Renal cortex interstitium (tissue), 15 donors: Measurements from ENCODE around the gene ZNF133. TPM values are rescaled to one million over a fixed set of nuclear protein-coding genes. Genes with fewer than 3 reads are reported as not detected.
A peak's percentile ranks its signal among the peaks of the same experiment; 100 is the strongest.
"Not testable (repeated sequence)": the region's sequence is repeated elsewhere in the genome, so short reads cannot be mapped to it uniquely, and the experiment has no call there.

Experiments used
- DNase-seq, 11 donors: peaks; one replicate each; pipeline ENCODE4 v3.0.0-alpha.2; 2013; ENCODE audit warnings: low read depth in 9 of 11, low spot score in 4 of 11; ENCODE audit errors: extremely low read depth in 1 of 11
- long read RNA-seq, 16 experiments: transcript quantifications; one replicate each; lab custom pipeline, GENCODE V29; 2026
- polyA plus RNA-seq, 3 donors: library from polyadenylated mRNA; unstranded; fragments of 120-200 nt; gene quantifications; one replicate each; pipeline ENCODE4 v1.2.1, GENCODE V29; 2013; ENCODE audit not compliant: insufficient read length in 3 of 3

ZNF133 gene
- 10 to 100 TPM; 27.2 to 37.7 (median 27.3) TPM for polyA plus RNA-seq
- long read RNA-seq, donor 1, partial matches to known transcripts = 0 of 1 reads
- long read RNA-seq, donor 1, other reads (novel, unspliced or antisense) = 0 of 1 reads
- long read RNA-seq, donor 2 = 0 reads
- long read RNA-seq, donor 3, partial matches to known transcripts = 0 of 1 reads
- long read RNA-seq, donor 3, other reads (novel, unspliced or antisense) = 0 of 1 reads
- long read RNA-seq, donor 4 = 0 reads
- long read RNA-seq, donor 5, partial matches to known transcripts = 0 of 4 reads
- long read RNA-seq, donor 5, other reads (novel, unspliced or antisense) = 0 of 4 reads
- long read RNA-seq, donor 6, partial matches to known transcripts = 0 of 1 reads
- long read RNA-seq, donor 6, other reads (novel, unspliced or antisense) = 0 of 1 reads
- long read RNA-seq, donor 7, partial matches to known transcripts = 0 of 1 reads
- long read RNA-seq, donor 7, other reads (novel, unspliced or antisense) = 0 of 1 reads
- long read RNA-seq, donor 8, partial matches to known transcripts = 0 of 3 reads
- long read RNA-seq, donor 8, other reads (novel, unspliced or antisense) = 0 of 3 reads
- long read RNA-seq, donor 9, partial matches to known transcripts = 0 of 1 reads
- long read RNA-seq, donor 9, other reads (novel, unspliced or antisense) = 0 of 1 reads
- long read RNA-seq, donor 10, partial matches to known transcripts = 0 of 2 reads
- long read RNA-seq, donor 10, other reads (novel, unspliced or antisense) = 0 of 2 reads
- long read RNA-seq, donor 11 = 0 reads
- long read RNA-seq, donor 12 = 0 reads
- long read RNA-seq, donor 13, partial matches to known transcripts = 0 of 2 reads
- long read RNA-seq, donor 13, other reads (novel, unspliced or antisense) = 0 of 2 reads
- long read RNA-seq, donor 14 = 0 reads
- long read RNA-seq, donor 15, partial matches to known transcripts = 0 of 1 reads
- long read RNA-seq, donor 15, other reads (novel, unspliced or antisense) = 0 of 1 reads
- long read RNA-seq, donor 16, partial matches to known transcripts = 0 of 6 reads
- long read RNA-seq, donor 16, other reads (novel, unspliced or antisense) = 0 of 6 reads

- peak; percentile 84 to 98 (median 96) for DNase-seq
These were observed at the start of gene ZNF133 for GRCh38 chr20:18287915-18288748. TSS of gene ZNF133 (plus strand) at chr20:18288527. CDS start at chr20:18305687, 17,160 bp downstream.

DNA sequence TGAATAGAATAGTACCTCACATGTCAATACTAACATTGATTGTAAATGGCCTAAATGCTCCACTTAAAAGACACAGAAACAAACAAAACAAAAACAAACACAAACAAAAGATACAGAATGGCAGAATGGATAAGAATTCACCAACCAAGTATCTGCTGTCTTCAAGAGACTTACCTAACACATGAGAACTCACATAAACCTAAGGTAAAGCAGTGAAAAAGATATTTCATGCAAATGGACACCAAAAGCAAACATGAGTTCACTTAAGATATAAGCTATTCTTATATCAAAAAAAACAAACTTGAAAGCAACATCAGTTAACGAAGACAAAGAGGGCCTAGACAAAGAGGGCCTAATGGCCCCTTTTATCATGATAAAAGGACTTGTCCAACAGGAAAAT, 47.3 kb upstream of the ZNF133 start:
- no peak for DNase-seq

DNA sequence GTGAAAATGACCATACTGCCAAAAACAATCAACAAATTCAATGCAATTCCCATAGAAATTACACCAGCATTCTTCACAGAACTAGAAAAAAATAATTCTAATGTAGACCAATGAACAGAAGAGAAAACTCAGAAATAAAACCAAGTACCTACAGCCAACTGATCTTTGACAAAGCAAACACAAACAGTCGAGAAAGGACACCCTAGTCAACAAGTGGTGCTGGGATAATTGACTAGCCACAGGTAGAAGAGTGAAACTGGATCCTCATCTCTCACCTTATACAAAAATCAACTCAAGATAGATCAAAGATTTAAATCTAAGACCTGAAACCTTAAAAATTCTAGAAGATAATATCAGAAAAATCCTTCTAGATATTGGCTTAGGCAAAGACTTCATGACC, 44.5 kb upstream of the ZNF133 start:
- no peak for DNase-seq

- DNase-seq = not testable (repeated sequence)
These were observed 39.8 kb upstream of the ZNF133 start for GRCh38 chr20:18248545-18248944.

- no peak for DNase-seq
These were observed 38.1 kb upstream of the ZNF133 start for GRCh38 chr20:18250217-18250616.

- no peak for DNase-seq
These were observed 35.5 kb upstream of the ZNF133 start for GRCh38 chr20:18252597-18253451.

GRCh38 chr20:18254615-18255014, 33.7 kb upstream of the ZNF133 start:
- DNase-seq = no peak

DNA sequence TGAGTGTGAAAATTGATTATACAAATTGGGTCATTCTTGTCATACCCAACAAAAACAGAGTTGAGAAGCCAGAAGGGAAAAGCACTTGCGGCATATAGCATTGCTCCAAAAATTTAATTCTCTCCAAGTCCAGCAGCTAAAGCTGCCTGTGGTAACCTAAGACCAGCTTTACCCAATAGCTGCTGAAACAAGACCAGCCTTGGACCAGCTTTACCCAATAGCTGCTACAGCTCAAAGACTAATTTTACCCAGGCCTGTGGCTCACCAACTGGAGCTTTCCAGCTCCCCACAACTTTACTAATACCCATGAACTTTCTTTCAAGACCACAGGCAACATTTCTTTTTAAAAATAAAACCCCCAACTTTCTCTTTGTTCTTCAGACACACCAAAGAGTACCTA, 32.8 kb upstream of the ZNF133 start:
- DNase-seq = no peak

GRCh38 chr20:18256440-18257090, 31.8 kb upstream of the ZNF133 start:
- DNase-seq = no peak

GRCh38 chr20:18258126-18258860, 30.0 kb upstream of the ZNF133 start:
- DNase-seq = no peak

GRCh38 chr20:18259730-18260129, 28.6 kb upstream of the ZNF133 start:
- DNase-seq = no peak

DNA sequence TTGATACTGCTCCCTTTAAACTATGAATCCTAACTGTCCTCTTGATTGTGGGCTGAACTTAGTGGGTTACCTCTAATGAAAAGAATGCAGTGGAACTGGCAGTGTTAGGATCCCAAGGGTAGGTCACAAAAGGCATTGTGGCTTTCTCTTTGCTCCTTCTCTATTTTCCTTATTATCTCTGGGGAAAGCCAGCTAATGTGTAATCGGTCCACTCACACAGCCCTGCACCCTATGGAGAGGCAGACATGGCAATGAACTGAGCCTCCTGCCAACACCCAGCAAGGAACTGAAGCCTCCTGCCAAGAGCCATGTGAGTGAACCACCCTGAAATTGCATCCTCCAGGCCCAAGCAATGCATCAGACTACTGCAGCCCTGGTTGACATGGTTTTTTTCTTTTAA, 24.6 kb upstream of the ZNF133 start:
- no peak for DNase-seq

- DNase-seq = no peak
These were observed 22.9 kb upstream of the ZNF133 start for GRCh38 chr20:18265441-18265840.

DNA sequence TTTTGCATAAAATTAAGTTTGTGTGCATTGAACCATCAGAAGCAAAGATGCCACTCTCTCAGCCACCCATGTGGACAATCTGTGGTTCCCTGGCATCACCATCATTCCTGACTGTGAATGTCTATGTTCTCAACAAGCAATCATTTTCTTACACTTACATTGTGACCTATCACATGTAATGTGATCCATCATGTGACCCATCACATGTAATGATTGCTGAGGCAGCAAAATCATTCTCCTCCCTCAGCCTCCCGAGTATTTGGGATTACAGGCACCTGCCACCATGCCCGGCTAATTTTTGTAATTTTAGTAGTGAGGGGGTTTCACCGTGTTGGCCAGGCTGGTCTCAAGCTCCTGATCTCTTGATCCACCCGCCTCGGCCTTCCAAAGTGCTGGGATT, 22.0 kb upstream of the ZNF133 start:
- no peak for DNase-seq

GRCh38 chr20:18267815-18268214, 20.5 kb upstream of the ZNF133 start:
- DNase-seq = no peak

DNA sequence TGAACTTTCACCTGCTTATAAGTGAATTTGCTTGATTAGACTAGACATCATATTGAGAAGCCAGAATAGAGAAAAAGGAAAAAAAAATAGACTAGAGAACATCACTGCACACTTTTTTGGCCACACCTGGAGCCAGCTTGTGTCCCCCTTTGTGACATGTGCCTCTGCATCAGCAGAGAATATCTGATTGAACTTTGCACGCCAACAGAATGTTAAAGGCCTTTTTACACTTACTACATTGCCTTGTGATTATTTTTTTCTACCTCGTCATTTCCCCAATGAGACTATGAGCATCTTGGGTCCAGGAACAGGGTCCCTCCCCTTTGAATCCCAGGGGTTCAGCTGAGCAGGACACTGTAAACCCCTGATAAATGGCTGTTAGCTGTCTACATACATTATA, 17.2 kb upstream of the ZNF133 start:
- DNase-seq = no peak

DNA sequence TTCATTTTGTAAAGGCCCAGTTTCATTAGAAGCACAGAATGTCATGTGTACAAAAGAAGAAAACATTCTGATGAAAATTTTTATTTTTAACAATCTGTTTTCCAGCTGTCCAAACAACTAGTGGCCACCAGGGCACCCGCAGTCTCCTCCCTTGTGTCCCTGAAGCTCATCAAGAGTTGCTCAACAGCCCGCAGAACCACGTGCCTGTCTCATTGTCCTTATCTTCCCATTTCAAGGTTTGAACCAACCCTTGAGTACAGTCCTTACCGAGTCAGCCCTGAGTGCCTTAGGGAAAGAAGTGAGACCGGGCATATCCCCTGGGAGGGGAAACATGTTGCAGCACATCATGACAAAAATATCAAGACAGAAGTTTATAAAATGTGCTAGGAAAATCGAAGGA, 15.9 kb upstream of the ZNF133 start:
- no peak for DNase-seq
